ENCODE results near the gene PLBD1. TPM values are rescaled to one million over a fixed set of nuclear protein-coding genes. Genes with fewer than 3 reads are reported as not detected.

PLBD1 gene
- total RNA-seq, 6 donors from 2014 or later, result 17.8 to 69.2 (median 36.5) TPM

GRCh38 chr12:14454098-14454907 lies 113.4 kb downstream of the PLBD1 start:
- Histone ChIP-seq H3K27ac (no peak overlapping the region), H3K4me3 (no peak overlapping the region), H3K4me1 (peaks cover 0 to 5% (median 3%) of the 10 kb centered on the region in 4 donors), H3K36me3 (peaks cover 0 to 64% (median 26%) of the 10 kb centered on the region in 4 donors), H3K27me3 (no peaks in the 10 kb centered on the region), H3K9me3 (no peaks in the 10 kb centered on the region)
- no peak for DNase-seq
- no peak for ATAC-seq (ENCODE audit: low FRiP score in 2 of 2)
- TF ChIP-seq CTCF (IDR thresholded peaks at IDR 0.05), result peak; percentile 15 to 61 (median 26)
- no peak for TF ChIP-seq POLR2AphosphoS5 (IDR thresholded peaks at IDR 0.05)
- 87 to 91% methylated on average over 2 of the region's 2 CpGs for WGBS, 2 donors

Small RNA genes lying within 50 kb of the gene (small RNA-seq; reads per million reads assigned to genes)
- 0 reads per million in 4 donors for gene RN7SKP134

Other genes with a start within 250 kb of the PLBD1 start
- gene ATF7IP, start 202.2 kb downstream of the PLBD1 start, total RNA-seq, result 10 to 100 TPM; 20.5 to 65.5 (median 55.9) TPM
- 1 to 10 TPM in 1 of 6 donors, not detected in 5; 1.0 TPM for gene GUCY2C, start 128.7 kb upstream of the PLBD1 start, total RNA-seq
- gene WBP11, start 235.6 kb upstream of the PLBD1 start, total RNA-seq, result 10 to 100 TPM; 18.2 to 45.0 (median 25.3) TPM
- gene C12orf60, start 235.8 kb upstream of the PLBD1 start, total RNA-seq, result 1 to 10 TPM in 2 of 6 donors, under 1 TPM in 3, not detected in 1; 0.33 to 3.4 (median 0.94) TPM
- gene SMCO3, start 246.3 kb upstream of the PLBD1 start, total RNA-seq, result 1 to 10 TPM in 4 of 6 donors, under 1 TPM in 2; 0.33 to 3.1 (median 1.1) TPM

Measured in upper lobe of left lung (tissue), 6 donors.